Stimulated activated CD4-positive, alpha-beta T cell treated with anti-CD3 and anti-CD28 coated beads, TNF-alpha, amount 100 ng/mL, for 24 hours (primary cell): ENCODE results near the gene IFT81.
"Not testable (repeated sequence)": the region's sequence is repeated elsewhere in the genome, so short reads cannot be mapped to it uniquely, and the experiment has no call there.

Experiments used
- DNase-seq, 3 experiments: peaks; one replicate each; pipeline ENCODE4 v3.0.0-alpha.2; 2020; ENCODE audit warnings: low read depth in 3 of 3

Gene IFT81

DNA sequence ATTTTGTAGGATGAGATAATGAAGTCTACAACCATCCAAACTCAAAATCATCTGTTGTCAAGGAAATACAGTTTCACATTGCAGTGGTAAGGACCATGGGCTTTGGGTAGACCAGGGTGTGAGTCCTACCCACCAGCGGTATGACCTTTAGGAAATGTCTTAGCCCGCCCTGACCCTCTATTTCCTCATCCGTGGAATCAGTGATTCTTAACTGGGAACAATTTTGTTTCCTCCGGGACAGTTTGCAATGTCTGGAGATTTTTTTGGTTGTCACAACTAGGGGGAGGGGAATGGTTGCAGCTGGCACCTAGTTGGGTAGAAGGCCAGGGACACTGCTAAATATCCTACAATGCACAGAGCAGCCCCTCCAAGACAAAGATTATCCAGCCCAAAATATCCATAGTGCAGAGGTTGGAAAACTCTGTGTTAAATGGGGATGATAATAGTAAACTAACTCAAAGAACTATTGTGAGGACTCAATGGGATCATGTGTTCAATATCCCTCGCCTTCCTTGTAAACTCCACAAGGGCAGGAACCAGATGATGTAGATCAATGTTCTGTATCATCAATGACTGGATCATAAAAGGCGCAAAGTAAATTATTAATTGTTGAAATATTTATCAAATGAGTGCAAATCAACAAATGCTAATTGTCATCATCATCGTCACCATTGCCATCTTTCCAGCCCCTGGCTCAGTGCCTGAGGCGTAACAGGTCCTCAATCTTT lies 15.7 kb upstream of the IFT81 start:
- no peak for DNase-seq

DNA sequence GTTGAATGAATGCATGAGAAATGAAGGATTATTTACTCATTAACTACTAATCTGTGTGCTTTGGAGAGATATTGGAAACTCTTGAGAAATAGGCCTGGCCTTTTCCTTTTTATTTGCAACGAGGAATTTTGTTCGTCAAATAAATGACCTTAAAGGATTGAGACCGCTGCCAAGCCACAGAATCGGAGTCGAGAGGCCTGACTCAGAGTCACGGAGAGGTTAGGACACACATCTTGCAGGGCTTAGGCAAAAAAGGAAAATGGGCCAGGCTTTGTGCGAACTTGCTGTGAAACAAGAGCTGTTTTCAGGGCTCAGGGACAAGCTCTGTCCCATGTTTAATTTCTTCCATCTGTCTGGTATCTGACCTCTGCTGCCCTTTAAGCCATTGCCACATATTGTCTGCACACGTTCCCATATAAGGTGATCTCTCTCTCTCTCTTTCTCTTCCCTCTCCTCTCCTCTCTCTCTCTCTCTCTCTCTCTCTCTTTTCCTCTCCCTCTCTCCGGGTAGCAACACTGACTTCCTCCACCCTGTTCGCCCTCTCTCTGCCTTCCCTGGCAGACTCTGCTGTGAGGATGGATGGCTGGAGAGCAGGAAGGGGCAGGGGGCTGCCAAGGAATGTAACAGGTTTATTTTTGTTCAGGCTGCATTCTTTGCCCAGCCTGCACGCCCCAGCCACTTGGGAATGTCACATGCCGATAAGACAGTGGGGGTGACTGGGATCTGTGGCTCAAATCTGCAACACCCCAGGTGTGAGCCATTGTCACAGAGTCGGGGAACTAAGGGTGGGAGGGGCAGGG lies 14.9 kb upstream of the IFT81 start:
- no peak for DNase-seq

DNA sequence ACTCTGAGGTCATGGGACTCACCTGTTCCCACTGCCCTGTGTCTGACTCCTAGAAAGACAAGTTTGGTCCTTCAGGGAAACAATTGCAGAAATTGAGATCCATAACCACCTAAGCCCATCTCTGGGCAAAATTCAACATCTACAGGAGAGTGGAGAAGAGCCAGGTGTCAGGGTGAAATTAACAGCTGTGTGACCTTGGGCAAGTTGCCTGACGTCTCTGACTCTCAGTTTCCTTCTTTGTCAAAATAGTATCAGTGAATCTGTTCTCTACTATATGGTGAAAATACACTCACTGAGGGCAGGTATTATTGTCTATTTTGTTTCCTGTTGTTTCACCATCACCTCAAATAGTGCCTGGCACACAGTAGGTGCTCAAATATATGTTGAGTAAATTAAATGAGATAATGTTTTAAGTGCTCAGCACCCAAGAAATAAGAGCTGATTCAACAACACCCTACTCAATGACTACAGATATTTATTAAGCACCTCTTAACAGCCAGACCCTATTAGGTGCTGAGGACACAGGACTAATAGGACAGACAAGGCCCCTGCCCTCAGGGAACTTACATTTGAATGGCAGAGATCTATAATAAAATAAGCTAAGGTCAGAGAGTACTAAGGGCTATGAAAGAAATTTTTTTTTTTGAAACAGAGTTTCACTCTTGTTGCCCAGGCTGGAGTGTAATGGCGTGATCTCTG lies 14.2 kb upstream of the IFT81 start:
- no peak for DNase-seq

DNA sequence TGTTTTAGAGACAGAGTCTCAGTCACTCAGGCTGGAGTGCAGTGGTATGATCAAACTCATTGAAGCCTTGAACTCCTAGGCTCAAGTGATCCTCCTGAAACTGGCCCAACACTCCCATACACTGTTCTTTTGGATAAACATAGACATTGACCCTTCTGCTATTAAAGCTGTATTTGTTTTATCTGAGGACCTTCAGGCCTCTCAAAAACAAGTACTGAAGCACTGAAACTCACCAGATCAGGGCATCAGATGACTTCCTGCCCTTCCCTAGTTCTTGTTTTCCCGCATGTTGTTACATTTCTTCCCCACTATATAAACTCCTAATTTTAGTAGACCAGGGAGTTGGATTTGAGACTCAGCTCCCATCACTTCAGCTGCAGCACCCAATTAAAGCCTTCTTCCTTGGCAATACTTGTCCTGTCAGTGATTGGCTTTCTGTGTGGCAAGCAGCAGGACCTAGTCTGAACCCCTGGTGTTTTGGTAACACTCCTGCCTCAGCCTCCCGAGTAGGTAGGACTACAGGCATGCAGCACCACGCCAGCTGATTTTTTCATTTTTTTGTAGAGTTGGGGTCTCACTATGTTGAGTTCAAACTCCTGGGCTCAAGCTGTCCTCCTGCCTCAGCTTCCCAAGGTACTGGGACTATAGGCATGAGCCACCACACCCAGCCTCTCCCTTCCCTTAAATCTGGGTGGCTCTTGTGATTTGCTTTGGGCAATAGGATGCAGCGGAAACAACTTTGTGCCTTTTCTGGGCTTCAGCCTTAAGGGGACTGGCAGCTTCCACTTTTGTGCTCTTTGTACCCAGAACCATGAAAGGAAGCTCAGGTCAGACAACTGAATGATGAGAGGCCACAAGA lies 12.5 kb upstream of the IFT81 start:
- DNase-seq, result no peak

DNA sequence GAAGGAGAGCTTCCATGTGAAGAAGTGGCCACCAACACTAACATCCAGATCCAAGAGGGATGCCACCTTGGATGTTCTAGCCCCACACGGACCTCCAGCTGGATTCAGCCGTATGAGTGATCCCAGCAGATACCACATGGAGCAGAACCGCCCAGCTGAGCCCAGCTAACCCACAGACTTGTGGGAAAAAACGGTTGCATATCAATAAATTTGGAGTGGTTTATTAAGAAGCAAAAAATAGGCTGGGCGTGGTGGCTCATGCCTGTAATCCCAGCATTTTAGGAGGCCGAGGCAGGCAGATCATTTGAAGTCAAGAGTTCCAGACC lies 11.9 kb upstream of the IFT81 start:
- DNase-seq, result no peak

DNA sequence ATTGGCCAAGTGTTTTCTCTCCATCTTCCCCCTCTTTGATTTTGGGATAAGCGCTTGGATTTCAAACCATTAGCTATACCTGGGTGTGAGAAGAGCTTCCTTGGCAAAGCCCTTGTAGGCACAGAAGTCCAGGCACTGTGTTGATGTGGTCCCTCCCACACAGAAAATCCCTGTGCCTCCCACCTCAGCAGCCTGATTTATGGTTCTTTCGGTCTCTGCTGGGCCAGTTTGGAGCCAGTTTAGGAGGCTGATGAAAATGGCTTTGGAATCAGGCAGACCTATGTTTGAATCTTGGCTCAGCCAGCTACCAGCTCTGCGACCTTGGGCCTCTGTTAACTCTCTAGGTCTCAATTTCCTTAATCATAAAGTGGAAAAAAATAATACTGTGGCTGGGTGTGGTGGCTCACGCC lies 9.6 kb upstream of the IFT81 start:
- no peak for DNase-seq

DNA sequence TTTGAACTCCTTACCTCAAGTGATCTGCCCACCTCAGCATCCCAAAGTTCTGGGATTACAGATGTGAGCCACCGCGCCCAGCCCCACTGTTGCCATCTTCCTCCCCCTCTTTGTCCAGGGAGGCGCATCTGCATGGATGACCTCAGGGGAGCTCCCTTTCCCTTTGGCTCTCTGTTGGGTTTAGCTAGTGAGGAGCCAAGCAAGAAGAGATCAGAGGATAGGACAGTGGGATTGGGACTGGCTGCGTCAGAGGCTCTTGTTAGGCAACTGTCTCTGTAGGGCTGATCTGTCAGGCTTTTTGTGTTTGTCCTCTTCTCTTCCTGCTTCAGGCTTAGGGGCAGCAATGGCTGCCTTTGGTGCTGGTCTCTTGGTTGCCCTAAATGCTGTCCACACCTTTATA lies 8.5 kb upstream of the IFT81 start:
- no peak for DNase-seq

DNA sequence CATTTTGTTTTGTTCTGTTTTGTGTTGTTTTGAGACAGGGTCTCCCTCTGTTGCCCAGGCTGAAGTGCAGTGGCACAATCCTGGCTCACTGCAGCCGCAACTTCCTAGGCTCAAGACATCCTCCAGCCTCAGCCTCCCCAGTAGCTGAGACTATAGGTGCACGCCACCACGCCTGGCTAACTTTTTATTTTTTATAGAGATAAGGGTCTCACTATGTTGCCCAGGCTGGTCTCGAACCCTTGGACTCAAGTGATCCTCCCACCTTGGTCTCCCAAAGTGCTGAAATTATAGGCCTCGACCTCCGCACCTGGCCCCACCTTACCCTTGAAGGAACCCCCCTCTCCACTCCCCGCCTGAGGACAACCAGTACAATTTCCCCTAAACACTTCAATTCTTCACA lies 7.5 kb upstream of the IFT81 start:
- DNase-seq, result no peak

DNA sequence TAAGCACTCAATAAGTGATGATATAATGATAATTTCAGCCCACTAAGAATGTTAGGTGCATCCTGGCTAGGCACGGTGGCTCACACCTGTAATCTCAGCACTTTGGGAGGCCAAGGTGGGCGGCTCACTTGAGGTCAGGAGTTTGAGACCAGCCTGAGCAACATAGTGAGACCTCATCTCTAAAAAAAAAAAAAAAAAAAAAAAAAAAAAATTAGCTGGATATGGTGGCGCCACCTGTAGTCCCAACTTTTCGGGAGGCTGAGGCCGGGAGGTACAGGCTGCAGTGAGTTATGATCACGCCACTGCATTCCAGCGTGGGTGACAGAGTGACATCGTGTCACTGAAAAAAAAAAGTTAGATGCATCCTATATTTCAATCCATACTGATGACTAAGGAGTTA lies 6.9 kb upstream of the IFT81 start:
- not testable (repeated sequence) for DNase-seq

DNA sequence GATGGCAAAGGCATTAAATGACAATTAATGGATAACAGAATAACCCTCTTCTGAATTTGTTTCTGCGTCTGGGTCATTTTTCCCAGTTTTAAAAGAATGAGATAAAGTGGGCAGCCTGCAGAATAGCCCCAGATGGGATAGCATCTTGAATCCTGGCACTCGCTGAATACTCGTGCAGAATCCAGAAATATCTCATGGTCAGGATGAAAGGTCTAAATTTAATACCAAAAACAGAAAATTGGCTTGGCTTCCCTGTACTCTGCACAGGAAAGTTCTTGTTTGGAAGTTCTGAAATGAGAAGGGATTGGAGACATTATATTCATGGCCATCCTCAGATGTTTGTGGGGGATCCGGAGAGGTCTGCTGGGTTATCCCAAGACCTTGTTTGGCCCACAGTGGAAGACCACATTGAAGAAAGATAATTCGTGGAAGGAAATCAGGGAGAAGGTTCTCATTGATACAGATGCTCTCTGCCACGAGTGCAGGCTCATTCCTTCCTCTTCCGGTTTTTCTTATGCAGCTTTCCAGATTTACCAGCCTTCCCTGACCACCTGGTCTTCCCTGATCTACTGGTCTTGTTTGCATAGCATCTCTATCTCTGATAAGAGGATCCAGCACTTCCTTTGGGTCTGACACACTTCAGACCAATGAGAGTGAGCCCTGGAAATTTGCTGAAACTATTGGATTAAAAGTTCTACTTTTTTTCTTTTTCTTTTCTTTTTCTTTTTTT lies 6.0 kb upstream of the IFT81 start:
- DNase-seq, result no peak

DNA sequence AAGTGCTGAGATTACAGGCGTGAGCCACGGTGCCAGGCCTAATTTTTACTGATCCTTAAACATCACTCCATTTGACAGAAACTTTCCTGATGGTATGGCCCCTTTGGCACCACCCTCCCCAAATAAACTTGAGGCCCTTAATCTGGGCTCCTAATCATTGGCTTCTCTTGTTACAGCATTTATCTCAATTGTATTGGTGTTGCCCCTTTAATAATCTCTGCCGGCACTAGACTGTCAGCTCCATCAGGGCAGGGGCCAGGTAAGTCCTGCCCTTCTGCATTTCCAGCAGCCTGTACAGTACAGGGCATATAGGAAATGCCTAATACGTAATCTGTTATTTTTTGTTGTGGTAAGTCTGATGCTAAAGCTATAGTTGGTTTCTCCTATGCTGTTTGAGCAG lies 1.2 kb upstream of the IFT81 start:
- no peak for DNase-seq

DNA sequence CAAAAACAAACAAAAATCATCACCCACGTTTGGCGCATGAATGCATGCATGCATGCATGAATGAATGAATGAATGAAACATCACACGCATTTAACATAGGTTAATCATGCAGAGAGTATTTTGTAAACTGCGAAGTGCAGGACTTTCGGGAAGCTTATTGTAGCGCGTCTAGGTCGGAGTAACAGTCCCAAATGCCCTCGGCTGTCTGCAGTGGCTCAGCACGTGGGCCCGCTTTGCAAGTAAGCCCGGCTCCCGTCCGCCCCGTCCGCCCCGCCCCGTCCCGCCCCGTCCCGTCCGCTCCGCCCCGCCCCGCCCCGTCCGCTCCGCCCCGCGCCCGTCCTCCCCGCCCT lies 263 bp upstream of the IFT81 start:
- DNase-seq, result no peak

DNA sequence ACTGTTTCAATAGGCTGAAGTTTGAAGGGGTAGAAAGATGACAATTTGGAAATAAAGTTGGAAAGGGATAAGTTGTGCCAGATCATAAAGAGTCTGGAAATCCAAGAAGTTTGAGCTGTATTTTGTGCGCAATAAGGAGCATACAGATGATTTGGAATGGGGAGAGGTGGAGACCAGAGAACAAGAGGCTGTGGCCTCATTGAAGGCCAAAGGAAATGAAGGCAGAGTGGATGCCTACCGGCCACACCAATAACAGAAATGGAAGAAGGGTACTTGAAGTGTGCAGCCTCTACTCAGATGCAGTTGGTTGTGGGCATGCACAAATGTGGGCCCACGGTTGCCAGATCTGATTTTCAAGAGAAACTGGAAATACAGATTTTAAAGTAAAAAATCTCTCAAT lies 2.4 kb downstream of the IFT81 start:
- no peak for DNase-seq

DNA sequence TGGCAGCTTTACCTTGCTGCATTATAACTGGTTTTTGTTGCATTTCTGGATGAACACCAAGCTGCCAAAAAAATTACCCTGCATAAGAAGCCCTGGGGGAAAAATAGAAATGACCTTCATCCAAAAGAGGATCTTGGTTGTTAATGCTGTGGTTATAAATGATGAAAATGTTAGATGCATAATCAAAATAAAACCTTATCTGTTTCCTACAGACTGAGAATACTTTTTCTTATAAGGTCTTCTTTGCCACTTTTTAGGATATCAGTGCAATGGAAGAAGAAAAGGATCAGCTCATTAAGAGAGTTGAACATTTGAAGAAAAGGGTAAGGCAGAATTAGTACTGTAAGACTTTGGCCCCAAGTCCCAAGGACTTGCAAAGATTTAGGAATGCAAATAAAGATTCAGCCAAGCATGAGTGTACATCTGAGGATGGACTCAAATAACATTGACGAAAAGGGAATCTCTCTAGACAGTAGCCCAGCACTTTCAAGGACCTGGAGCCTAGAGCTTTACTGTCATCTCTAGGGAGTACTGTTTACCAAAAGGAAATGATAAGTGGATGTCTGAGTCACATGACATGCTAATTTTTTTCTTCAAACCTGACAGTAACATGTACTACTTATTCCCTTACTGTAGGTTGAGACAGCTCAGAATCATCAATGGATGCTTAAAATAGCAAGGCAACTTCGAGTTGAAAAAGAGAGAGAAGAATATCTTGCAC lies 10.7 kb downstream of the IFT81 start:
- DNase-seq, result no peak

DNA sequence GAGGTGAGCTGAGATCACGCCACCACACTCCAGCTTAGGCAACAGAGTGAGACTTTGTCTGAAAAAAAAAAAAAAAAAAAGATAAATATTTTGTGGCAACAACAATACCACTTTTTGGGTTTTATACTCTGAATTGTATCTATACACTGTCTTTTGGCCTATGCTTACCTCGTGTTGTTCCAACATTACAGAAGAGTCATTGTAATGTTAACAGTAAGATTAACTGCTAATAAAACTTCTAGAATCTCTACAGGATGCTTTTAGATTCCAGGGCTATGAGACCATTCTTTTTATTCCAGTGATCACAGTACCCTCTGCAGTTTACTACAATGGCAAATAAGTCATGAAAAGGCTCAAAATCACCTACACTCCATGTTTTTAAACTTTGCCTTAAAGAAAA lies 11.6 kb downstream of the IFT81 start:
- no peak for DNase-seq

DNA sequence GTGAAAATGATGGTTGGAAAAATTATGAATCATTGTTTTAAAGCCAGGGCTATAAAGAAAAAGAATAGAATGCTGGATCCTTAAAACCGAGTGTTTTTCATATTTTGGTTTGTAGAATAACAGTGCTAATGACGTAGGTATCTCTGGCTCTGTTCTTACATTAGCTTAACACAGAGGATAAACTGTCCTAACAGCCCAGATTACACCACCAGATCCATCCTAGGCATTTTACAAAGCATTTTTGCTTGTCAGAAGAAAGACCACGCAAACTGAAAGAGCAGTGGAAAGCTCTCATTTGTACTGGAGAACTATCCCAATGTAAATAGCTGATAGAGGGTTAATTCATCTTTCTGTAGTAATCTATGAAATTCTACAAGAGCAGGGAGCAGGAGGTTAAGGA lies 13.6 kb downstream of the IFT81 start:
- DNase-seq, result no peak

DNA sequence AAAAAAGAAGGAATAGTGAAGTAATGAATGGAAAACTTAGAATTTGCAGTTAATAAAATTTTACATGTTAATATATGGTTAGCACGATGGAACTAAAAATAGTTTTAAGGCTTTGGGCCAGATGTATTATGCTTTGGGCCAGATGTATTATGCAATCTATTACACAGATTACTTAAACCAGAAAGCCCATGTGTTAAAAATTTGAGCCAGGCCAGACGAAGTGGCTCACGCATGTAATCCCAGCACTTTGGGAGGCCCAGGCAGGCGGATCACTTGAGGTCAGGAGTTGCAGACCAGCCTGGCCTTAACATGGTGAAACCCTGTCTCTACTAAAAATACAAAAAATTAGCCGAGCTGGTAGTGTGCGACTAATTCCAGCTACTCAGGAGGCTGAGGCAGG lies 17.2 kb downstream of the IFT81 start:
- no peak for DNase-seq

DNA sequence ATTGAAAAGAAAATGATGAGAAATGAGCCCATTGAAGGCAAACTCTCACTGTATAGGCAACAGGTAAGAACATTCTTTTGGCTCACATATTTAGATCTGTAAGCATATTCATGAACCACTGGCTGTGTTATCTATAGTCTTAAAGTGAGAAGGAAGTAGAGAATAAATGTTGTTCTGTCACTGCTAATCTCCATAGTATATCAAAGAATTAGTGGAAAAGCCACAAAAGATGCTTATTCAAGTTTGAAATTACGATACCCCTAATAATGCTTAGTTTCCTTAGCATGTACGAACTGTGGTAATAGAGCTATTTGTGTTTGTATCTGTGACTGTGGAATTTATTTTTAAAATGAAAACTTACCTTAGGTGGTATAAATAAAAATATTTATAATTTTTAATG lies 22.8 kb downstream of the IFT81 start:
- DNase-seq, result no peak

DNA sequence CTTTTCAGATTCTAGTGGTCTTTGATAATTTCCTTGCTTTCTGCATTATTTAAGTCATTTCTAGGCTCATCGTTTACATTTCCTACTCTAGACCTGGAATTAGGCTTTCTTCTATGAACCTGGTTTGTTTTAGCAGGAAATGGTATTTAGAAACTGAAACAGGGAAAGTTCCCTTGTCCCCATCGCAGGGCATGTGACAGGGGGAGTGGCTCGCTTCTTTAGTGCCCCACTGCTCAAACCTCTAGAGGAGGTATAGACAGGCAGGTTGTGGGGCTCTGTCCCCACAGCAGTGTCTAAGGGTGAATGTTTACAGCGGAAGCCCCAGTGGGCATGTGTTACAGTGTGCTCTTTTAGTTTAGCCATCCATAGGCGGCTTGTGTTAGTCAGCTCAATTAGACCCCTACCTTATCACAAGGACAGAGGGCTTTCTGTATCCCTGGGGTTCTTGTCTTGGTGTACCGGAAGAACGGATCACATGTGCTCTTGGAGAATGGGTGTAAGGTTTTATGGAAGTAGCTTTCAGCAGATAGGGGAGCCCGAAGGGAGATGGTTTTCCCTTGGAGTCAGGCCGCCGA lies 25.0 kb downstream of the IFT81 start:
- no peak for DNase-seq

DNA sequence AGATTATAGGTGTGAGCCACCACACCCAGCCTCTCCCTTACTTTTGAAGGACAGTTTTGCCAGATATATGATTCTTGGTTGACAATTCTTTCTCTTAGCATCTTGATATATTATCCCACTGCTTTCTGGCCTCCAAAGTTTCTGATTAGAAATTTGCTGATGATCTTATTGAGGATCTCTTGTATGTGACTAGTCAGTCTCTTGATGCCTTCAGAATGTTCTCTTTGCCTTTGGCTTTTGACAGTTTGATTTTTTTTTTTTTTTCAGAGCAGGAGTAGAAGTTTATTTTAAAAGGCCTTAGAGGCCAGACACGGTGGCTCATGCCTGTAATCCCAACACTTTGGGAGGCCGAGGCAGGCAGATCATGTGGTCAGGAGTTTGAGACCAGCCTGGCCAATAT lies 32.6 kb downstream of the IFT81 start:
- no peak for DNase-seq

DNA sequence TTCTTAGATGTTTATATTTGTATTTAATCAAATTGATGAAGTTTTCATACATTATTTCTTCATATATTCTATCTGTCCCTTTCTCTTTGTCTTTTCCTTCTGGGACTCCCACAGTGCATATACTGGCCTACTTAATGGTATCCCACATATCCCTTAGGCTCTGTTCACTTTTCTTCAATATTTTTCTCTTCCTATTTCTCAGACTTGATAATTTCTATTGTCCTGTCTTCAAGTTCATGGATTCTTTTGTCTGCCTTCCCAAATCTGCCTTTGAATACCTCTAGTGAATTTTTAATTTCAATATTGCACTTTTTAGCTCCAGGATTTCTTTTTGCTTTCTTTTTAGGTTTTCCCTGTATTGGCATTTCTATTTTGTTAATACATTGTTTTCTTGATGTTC lies 33.4 kb downstream of the IFT81 start:
- no peak for DNase-seq
